Heart left ventricle (tissue), 16 donors: Measurements from ENCODE around the gene RASSF1. TPM values are rescaled to one million over a fixed set of nuclear protein-coding genes. Genes with fewer than 3 reads are reported as not detected.
A peak's percentile ranks its signal among the peaks of the same experiment; 100 is the strongest.

Experiments used
- ATAC-seq, 4 donors: fragments of 200-7000 bp; cut with Tn5 transposase; one replicate each; pipeline ENCODE4 v1.9.1; 2020 to 2022; ENCODE audit warnings: moderate library complexity in 4 of 4, mild to moderate bottlenecking in 3 of 4, moderate number of reproducible peaks in 1 of 4
- DNase-seq, 5 donors: peaks; one replicate each; pipeline ENCODE4 v3.0.0-alpha.2; 2020
- H3K27ac ChIP-seq, 12 donors: fragments of 200-600 bp; sonication (generic) in 4 of 12; one replicate each; pipeline versions ENCODE4 v1.5.0 to v1.8.0; 2016 to 2022; ENCODE audit warnings: mild to moderate bottlenecking in 2 of 12
- H3K27me3 ChIP-seq, 9 donors: fragments of 200-600 bp; sonication (generic) in 2 of 9; one replicate each; pipeline versions ENCODE4 v1.5.1 to v1.8.0; 2016 to 2022; ENCODE audit warnings: mild to moderate bottlenecking in 3 of 9
- H3K36me3 ChIP-seq, 9 donors: fragments of 200-600 bp; sonication (generic) in 2 of 9; one replicate each; pipeline versions ENCODE4 v1.5.0 to v1.8.0; 2018 to 2022; ENCODE audit warnings: mild to moderate bottlenecking in 2 of 9
- H3K4me1 ChIP-seq, 12 donors: fragments of 200-600 bp; sonication (generic) in 4 of 12; one replicate each; pipeline versions ENCODE4 v1.5.0 to v1.8.0; 2016 to 2022; ENCODE audit warnings: mild to moderate bottlenecking in 3 of 12
- H3K4me3 ChIP-seq, 12 donors: fragments of 200-600 bp; sonication (generic) in 4 of 12; one replicate each; pipeline versions ENCODE4 v1.5.0 to v1.8.0; 2017 to 2022; ENCODE audit warnings: mild to moderate bottlenecking in 9 of 12, moderate library complexity in 4 of 12
- H3K9me3 ChIP-seq, 12 donors: fragments of 200-600 bp; sonication (generic) in 4 of 12; one replicate each; pipeline versions ENCODE4 v1.5.0 to v1.8.0; 2016 to 2022; ENCODE audit warnings: mild to moderate bottlenecking in 1 of 12
- POLR2A ChIP-seq, 2 donors: fragments of 450-650 bp; IDR thresholded peaks; one replicate each; pipeline ENCODE4 v1.6.1; 2017; ENCODE audit warnings: antibody characterized with exemption in 2 of 2, mild to moderate bottlenecking in 2 of 2, moderate library complexity in 2 of 2
- WGBS, 4 donors: extraction: QIAGEN DNeasy Blood & Tissue Kit in 2 of 4; methylation state at CpG; one replicate each; pipeline versions ENCODE4 v1.1.5 to v1.1.7; 2013 to 2018; 5-methylcytosine and 5-hydroxymethylcytosine counted together
- intact Hi-C, 10 donors: fragments of 100-400 bp; cut with DNase I; formaldehyde crosslinking; loops; one replicate each; pipeline versions ENCODE4 v1.11.1 to v1.14.2; 2022
- polyA plus RNA-seq, 2 donors: library from polyadenylated mRNA; stranded (reverse); fragments of 200-250 nt; gene quantifications; one replicate each; pipeline ENCODE4 v1.2.3, GENCODE V29; 2013
- total RNA-seq, 9 donors: library from RNA; depleted of rRNA in 2 of 9; stranded (reverse); fragments of >200 nt in 2 of 9; fragmentation: NEBNext Ultra II Directional in 3 of 9; extraction: Animal tissue kit (Norgen Biotek cat#: 25700) in 3 of 9; gene quantifications; one replicate each; pipeline versions ENCODE4 v1.1.0 to v1.2.4, GENCODE V29; 2016 to 2023
- TF ChIP-seq, protein P1 (sequence below), 12 donors: fragments of 200-600 bp; sonication (generic) in 4 of 12; IDR thresholded peaks; one replicate each; pipeline versions ENCODE4 v1.5.0 to v1.8.0; 2018 to 2022; ENCODE audit warnings: antibody characterized with exemption in 12 of 12, mild to moderate bottlenecking in 5 of 12
- donor health status: ischemic (EF 13 %, LVEDD 7.1; RV severe dilation, severe dysfunction).
- donor health status: healthy with polysubstance abuse.
- donor health status: DM: no; HTN: yes; CAD: no.
- donor health status: DM: no; HTN: no; CAD: no.
- donor health status: ischemic (EF 25% LVEDD 6.9; RV normal size, moderate dysfunction).
- donor health status: ischemic (EF 25% LVEDD 5.7; RV mildly dilated, moderate dysfunction).
- donor health status: healthy.
- donor health status: DM: yes; HTN: yes; CAD: no.
- donor health status: ischemic (EF 35%, LVEDD 5.7; RV mildly dilated, moderate dysfunction).
- donor health status: nonischemic (EF 11% LVEDD 7.7; RV severe dilation, severe dysfunction).
- donor health status: DM: yes; HTN: yes; CAD: no.
- donor health status: PGD.
- donor health status: ischemic (EF 29% LVEDD 5.4; RV normal size, mild dysfunction).
- donor health status: nonischemic (EF 23%, LVEDD 6.1; RV moderate dilation, normal function).

The RASSF1 gene
- total and polyA plus RNA-seq, 11 donors, result 7.9 to 58.6 (median 14.2) TPM

DNA sequence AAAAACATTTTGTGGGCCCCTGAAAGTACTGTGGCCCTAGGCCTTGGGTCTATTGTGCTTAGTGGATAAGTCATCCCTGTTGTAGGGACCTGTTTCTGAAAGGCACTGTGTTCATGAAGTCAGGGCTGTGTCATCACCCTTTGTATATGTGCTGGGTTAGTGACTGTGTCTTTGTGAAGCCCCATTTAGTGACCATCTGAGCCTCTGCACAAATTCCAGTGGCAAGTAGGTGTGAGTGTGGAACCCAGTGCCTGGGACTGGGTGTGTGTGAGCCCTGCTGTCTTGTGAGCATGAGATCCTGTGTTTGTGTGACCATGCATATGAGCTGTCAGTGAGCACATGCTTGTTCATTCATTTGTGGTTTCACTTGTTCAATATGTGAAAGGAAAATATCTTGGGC, 36.0 kb downstream of the RASSF1 start:
- Histone ChIP-seq H3K27me3 (no peaks in the 10 kb centered on the region), H3K9me3 (peaks cover 0 to 6% (median 0%) of the 10 kb centered on the region in 12 donors), H3K36me3 (peaks cover 0 to 15% (median 0%) of the 10 kb centered on the region in 9 donors), H3K27ac (no peak overlapping the region), H3K4me3 (no peak overlapping the region), H3K4me1 (peaks cover 11 to 44% (median 32%) of the 10 kb centered on the region in 12 donors)
- DNase-seq, result peak in 1 of 5 donors; percentile 18
- TF ChIP-seq, protein P1, sequence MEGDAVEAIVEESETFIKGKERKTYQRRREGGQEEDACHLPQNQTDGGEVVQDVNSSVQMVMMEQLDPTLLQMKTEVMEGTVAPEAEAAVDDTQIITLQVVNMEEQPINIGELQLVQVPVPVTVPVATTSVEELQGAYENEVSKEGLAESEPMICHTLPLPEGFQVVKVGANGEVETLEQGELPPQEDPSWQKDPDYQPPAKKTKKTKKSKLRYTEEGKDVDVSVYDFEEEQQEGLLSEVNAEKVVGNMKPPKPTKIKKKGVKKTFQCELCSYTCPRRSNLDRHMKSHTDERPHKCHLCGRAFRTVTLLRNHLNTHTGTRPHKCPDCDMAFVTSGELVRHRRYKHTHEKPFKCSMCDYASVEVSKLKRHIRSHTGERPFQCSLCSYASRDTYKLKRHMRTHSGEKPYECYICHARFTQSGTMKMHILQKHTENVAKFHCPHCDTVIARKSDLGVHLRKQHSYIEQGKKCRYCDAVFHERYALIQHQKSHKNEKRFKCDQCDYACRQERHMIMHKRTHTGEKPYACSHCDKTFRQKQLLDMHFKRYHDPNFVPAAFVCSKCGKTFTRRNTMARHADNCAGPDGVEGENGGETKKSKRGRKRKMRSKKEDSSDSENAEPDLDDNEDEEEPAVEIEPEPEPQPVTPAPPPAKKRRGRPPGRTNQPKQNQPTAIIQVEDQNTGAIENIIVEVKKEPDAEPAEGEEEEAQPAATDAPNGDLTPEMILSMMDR (IDR thresholded peaks at IDR 0.05), result no peak
- TF ChIP-seq POLR2A (IDR thresholded peaks at IDR 0.05), result no peak
- ATAC-seq, result no peak
- intact Hi-C loops, result loop anchor here in 3 of 10 donors (2.0 to 5.0 kb wide), 3 partner anchors 14 to 52 kb away; no protein-coding TSS in a partner anchor

DNA sequence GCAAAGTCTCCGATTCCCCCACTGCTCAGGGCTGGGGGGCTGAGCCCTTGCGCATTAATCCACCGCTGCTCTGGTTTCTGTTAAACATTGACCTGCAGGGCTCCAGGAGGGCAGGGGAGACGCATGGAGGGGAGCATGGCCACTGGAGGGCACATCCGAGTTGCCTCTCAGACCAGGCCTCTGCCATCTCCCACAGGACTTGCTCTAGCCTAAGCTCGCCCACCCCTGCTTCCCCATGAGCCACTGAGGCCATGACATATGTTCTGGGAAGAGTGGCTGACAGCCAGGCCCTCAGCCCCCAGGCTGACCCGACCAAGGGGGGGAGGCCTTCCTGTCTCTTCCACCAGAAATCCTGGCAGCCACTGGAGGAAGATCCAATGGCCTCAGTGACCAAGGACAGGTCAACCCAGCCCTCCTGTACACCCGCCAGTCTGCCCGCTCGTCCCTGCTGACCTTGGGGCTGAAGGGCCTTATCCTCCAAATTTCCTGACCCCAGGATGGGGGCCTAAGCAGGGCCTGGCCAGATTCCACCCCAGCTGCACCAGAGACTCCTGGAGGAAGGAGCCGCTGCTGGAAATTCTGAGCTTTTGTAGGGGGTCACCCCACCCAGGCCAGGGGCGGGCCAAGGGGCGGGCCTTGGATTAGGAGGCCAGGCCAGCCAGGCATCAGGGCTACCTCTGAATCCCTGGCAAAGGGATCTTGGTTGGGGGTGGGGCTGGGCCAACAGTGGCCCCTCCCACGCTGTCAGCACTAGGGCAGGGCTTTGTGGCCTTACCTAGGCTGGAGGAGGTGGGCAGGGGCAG, 37.4 kb downstream of the RASSF1 start, which contains the start of gene HYAL1:
Gene HYAL1, minus strand, starts transcription at position 562 of the 803 bp plus-strand sequence. CDS start 618 bp downstream, outside the sequence.
- peak; percentile 90 to 94 (median 91) for DNase-seq
- H3K4me1 ChIP-seq, result peaks cover 11 to 53% (median 40%) of the 10 kb centered on the region in 12 donors
- WGBS, 4 donors, result 23 to 38% (median 32%) methylated on average over 4 to 14 of the region's 14 CpGs
- no peaks in the 10 kb centered on the region for H3K27me3 ChIP-seq
- peak within 1 kb of the TSS; percentile 75 to 97 (median 94) for H3K27ac ChIP-seq
- intact Hi-C loops, result loop anchor here in 4 of 10 donors (1.0 to 5.0 kb wide), 4 partner anchors 18 to 51 kb away; no protein-coding TSS in a partner anchor
- no peaks in the 10 kb centered on the region for H3K9me3 ChIP-seq
- TF ChIP-seq, protein P1 (IDR thresholded peaks at IDR 0.05), result peak in 10 of 12 donors; percentile 6 to 52 (median 26)
- TF ChIP-seq POLR2A (IDR thresholded peaks at IDR 0.05), result peak; percentile 17 to 83
- H3K4me3 ChIP-seq, result peak within 1 kb of the TSS; percentile 40 to 76 (median 58)
- peak; percentile 32 to 63 (median 56) for ATAC-seq
- H3K36me3 ChIP-seq, result peaks cover 0 to 15% (median 0%) of the 10 kb centered on the region in 9 donors

DNA sequence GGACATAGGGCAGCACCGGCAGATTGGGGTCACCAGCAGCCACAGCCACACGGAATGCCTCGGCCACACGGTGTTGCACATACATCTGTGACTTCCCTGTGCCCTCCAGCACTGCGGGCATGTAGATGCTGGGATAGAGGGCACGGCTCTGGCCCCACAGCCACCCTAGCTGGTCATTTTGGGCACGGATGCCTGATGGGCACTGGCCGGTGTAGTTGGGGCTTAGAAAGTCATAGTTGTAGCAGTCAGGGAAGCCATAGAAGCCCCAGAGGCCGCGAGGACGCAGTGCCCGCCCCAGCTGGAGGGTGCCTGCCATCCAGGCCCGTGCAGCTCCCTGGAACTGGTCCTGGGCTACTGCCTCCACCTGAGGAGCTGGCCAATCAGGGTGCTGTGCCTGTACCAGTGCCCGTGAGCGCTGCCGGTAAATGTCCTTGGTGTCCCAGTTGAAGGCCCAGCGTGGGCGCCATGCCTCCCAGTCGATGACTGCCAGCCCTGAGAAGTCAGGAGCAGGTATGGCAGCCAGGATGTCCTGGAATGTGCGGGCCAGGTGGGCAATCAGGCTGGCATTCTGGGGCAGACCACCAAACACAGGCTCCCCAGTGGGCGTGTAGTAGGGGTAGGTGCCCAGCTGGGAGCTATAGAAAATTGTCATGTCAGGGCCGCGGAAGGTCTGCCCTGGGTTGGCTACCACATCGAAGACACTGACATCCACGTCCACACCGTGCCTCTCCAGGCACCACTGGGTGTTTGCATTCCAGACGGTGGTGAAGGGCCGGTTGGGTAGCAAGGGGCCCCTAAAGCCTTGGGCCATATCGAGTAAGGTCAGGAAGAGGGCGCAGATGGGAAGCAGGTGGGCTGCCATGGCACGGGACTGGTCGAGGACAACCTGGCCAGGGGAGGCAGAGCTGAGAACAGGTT, 38.3 kb downstream of the RASSF1 start:
- ATAC-seq, result no peak
- Histone ChIP-seq H3K4me3 (peak overlapping the region; percentile 40 to 76 (median 58)), H3K4me1 (peaks cover 11 to 58% (median 43%) of the 10 kb centered on the region in 12 donors), H3K9me3 (no peaks in the 10 kb centered on the region), H3K27me3 (no peaks in the 10 kb centered on the region), H3K36me3 (peaks cover 0 to 15% (median 0%) of the 10 kb centered on the region in 9 donors), H3K27ac (peak overlapping the region; percentile 75 to 97 (median 94))
- 60 to 83% (median 69%) methylated on average over 18 to 32 of the region's 32 CpGs for WGBS, 4 donors
- DNase-seq, result peak in 4 of 5 donors; percentile 25 to 65 (median 36)
- intact Hi-C loops, result loop anchor here in 4 of 10 donors (1.0 to 5.0 kb wide), 4 partner anchors 18 to 50 kb away; no protein-coding TSS in a partner anchor
- TF ChIP-seq, protein P1 (IDR thresholded peaks at IDR 0.05), result no peak
- TF ChIP-seq POLR2A (IDR thresholded peaks at IDR 0.05), result no peak
